Neural crest cell (in vitro differentiated cells): ENCODE data around the gene URI1. TPM values are rescaled to one million over a fixed set of nuclear protein-coding genes. Genes with fewer than 3 reads are reported as not detected.
"Not testable (repeated sequence)": the region's sequence is repeated elsewhere in the genome, so short reads cannot be mapped to it uniquely, and the experiment has no call there.

Source experiments
- DNase-seq: peaks from one replicate; pipeline ENCODE4 v3.0.0; 2021; ENCODE audit warnings: low read depth, mixed read lengths, low spot score
- H3K27ac Mint-ChIP-seq: one replicate; pipeline ENCODE4 v1.8.0; 2021; ENCODE audit warnings: mild to moderate bottlenecking, mixed read lengths; ENCODE audit not compliant: unreplicated experiment
- H3K27me3 Mint-ChIP-seq: 2 replicates; pipeline ENCODE4 v1.8.0; 2021; ENCODE audit warnings: low read depth, mild to moderate bottlenecking, mixed read lengths
- H3K36me3 Mint-ChIP-seq: 2 replicates; pipeline ENCODE4 v1.8.0; 2021; ENCODE audit warnings: low read depth, mild to moderate bottlenecking, mixed read lengths
- H3K4me1 Mint-ChIP-seq: 2 replicates; pipeline ENCODE4 v1.8.0; 2021; ENCODE audit warnings: mixed read lengths
- H3K4me3 Mint-ChIP-seq: one replicate; pipeline ENCODE4 v1.8.0; 2021; ENCODE audit warnings: mild to moderate bottlenecking, mixed read lengths
- H3K9me3 Mint-ChIP-seq: 2 replicates; pipeline ENCODE4 v1.8.0; 2021; ENCODE audit warnings: mixed read lengths
- CTCF ChIP-seq: fragments of 200-600 bp; sonication (generic); conservative IDR thresholded peaks from 2 replicates; pipeline ENCODE4 v1.5.0; 2021; ENCODE audit warnings: antibody characterized with exemption, mild to moderate bottlenecking
- total RNA-seq: library from RNA; stranded (reverse); gene quantifications from 2 replicates; pipeline ENCODE4 v1.2.1, GENCODE V29; 2021

The URI1 gene
- total RNA-seq, 1 donor from 2014 or later: 58.6 TPM

DNA sequence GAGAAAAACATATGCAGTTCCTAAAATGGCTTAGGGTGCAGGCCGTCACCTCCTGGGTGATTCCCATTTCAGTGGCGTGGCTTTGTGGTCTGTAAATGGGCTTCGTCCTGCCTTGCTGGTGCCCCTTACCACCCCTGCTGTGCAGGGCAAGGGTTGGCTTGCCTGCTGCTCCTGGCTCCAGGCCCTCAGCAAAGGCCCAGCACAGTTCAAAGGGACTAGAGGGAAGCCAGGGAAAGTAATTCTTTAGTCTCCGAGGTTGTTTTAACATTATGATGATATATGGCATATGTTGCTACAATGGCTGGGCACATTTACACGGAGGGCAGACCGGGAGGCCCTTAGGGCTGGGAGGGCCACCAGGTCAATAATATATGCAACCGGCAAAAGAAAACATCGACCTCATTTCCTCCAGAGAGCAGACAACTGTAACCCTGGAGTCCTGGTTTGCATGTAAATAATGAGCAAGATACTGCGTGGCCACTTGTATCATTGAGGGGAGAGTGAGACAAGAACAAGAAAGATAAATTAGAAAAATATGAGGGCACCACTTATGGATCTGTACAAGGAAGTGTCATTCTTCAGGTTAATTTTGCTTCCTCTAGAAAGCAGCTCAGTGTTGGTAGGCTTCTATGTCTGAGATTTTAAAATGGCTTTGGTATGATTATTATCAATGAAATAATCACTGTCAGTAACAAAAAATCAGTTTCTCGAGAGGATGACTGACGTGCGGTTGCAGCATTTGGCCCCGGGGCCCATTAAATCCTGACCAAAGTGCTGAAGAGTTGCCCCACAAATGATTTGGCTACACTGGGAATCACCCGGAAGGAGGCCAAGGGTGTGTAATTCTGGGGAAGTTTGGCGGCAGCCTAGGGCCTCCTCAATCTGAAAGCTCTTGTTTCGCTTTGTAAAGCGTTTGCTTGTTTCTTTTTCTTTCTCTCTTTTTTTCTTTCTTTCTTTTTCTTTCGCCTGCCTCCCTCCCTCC, 32.8 kb upstream of the URI1 start:
- H3K27me3 Mint-ChIP-seq: no peaks in the 10 kb centered on the region
- H3K4me3 Mint-ChIP-seq: no peak overlapping the region

GRCh38 chr19:29914933-29915332, 27.1 kb upstream of the URI1 start:
- Mint-ChIP-seq H3K4me3 (no peak overlapping the region), H3K9me3 (no peaks in the 10 kb centered on the region), H3K27me3 (peaks cover 28% of the 10 kb centered on the region), H3K27ac (no peak overlapping the region), H3K4me1 (no peaks in the 10 kb centered on the region), H3K36me3 (no peaks in the 10 kb centered on the region)
- no peak for DNase-seq
- no peak for TF ChIP-seq CTCF

More for the DNA sequence above, 32.8 kb upstream of the URI1 start:
- H3K4me1 Mint-ChIP-seq: peaks cover 8% of the 10 kb centered on the region
- TF ChIP-seq CTCF: no peak
- no peaks in the 10 kb centered on the region for H3K36me3 Mint-ChIP-seq
- no peaks in the 10 kb centered on the region for H3K9me3 Mint-ChIP-seq
- H3K27ac Mint-ChIP-seq: peak overlapping the region; percentile 75
- no peak for DNase-seq

DNA sequence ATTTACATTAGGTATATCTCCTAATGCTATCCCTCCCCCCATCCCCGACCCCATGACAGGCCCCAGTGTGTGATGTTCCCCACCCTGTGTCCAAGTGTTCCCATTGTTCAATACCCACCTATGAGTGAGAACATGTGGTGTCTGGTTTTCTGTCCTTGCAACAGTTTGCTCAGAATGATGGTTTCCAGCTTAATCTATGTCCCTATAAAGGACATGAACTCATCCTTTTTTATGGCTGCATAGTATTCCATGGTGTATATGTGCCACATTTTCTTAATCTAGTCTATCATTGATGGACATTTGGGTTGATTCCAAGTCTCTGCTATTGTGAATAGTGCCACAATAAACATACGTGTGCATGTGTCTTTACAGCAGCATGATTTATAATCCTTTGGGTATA, 26.2 kb upstream of the URI1 start:
- not testable (repeated sequence) for H3K27ac Mint-ChIP-seq, H3K36me3 Mint-ChIP-seq, H3K9me3 Mint-ChIP-seq

GRCh38 chr19:29917911-29918310, 24.1 kb upstream of the URI1 start:
- no peaks in the 10 kb centered on the region for H3K9me3 Mint-ChIP-seq
- no peak for TF ChIP-seq CTCF
- no peaks in the 10 kb centered on the region for H3K4me1 Mint-ChIP-seq
- no peak for DNase-seq
- H3K27ac Mint-ChIP-seq: no peak overlapping the region
- no peak overlapping the region for H3K4me3 Mint-ChIP-seq
- peaks cover 28% of the 10 kb centered on the region for H3K27me3 Mint-ChIP-seq
- no peaks in the 10 kb centered on the region for H3K36me3 Mint-ChIP-seq

More for the DNA sequence above, 26.2 kb upstream of the URI1 start:
- peaks cover 28% of the 10 kb centered on the region for H3K27me3 Mint-ChIP-seq
- DNase-seq, H3K4me1 Mint-ChIP-seq, H3K4me3 Mint-ChIP-seq: not testable (repeated sequence)

- TF ChIP-seq CTCF: no peak
- H3K4me1 Mint-ChIP-seq: no peaks in the 10 kb centered on the region
- no peaks in the 10 kb centered on the region for H3K36me3 Mint-ChIP-seq
- no peak overlapping the region for H3K27ac Mint-ChIP-seq
- DNase-seq: no peak
- H3K4me3 Mint-ChIP-seq: no peak overlapping the region
- H3K27me3 Mint-ChIP-seq: peaks cover 28% of the 10 kb centered on the region
- H3K9me3 Mint-ChIP-seq: no peaks in the 10 kb centered on the region
These were observed 23.1 kb upstream of the URI1 start for GRCh38 chr19:29918891-29919290.

- H3K36me3 Mint-ChIP-seq: no peaks in the 10 kb centered on the region
- no peaks in the 10 kb centered on the region for H3K9me3 Mint-ChIP-seq
- TF ChIP-seq CTCF: no peak
- peaks cover 17% of the 10 kb centered on the region for H3K27me3 Mint-ChIP-seq
- no peak overlapping the region for H3K27ac Mint-ChIP-seq
- peaks cover 9% of the 10 kb centered on the region for H3K4me1 Mint-ChIP-seq
- DNase-seq: no peak
- H3K4me3 Mint-ChIP-seq: no peak overlapping the region
These were observed 19.1 kb upstream of the URI1 start for GRCh38 chr19:29922972-29923371.
